Fibroblast of gingiva (primary cell): Measurements from ENCODE around the gene IGSF9.

Experiments used
- DNase-seq: peaks from one replicate; pipeline ENCODE4 v3.0.0-alpha.2; 2011; ENCODE audit warnings: low read depth

IGSF9 gene, protein sequence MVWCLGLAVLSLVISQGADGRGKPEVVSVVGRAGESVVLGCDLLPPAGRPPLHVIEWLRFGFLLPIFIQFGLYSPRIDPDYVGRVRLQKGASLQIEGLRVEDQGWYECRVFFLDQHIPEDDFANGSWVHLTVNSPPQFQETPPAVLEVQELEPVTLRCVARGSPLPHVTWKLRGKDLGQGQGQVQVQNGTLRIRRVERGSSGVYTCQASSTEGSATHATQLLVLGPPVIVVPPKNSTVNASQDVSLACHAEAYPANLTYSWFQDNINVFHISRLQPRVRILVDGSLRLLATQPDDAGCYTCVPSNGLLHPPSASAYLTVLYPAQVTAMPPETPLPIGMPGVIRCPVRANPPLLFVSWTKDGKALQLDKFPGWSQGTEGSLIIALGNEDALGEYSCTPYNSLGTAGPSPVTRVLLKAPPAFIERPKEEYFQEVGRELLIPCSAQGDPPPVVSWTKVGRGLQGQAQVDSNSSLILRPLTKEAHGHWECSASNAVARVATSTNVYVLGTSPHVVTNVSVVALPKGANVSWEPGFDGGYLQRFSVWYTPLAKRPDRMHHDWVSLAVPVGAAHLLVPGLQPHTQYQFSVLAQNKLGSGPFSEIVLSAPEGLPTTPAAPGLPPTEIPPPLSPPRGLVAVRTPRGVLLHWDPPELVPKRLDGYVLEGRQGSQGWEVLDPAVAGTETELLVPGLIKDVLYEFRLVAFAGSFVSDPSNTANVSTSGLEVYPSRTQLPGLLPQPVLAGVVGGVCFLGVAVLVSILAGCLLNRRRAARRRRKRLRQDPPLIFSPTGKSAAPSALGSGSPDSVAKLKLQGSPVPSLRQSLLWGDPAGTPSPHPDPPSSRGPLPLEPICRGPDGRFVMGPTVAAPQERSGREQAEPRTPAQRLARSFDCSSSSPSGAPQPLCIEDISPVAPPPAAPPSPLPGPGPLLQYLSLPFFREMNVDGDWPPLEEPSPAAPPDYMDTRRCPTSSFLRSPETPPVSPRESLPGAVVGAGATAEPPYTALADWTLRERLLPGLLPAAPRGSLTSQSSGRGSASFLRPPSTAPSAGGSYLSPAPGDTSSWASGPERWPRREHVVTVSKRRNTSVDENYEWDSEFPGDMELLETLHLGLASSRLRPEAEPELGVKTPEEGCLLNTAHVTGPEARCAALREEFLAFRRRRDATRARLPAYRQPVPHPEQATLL

DNA sequence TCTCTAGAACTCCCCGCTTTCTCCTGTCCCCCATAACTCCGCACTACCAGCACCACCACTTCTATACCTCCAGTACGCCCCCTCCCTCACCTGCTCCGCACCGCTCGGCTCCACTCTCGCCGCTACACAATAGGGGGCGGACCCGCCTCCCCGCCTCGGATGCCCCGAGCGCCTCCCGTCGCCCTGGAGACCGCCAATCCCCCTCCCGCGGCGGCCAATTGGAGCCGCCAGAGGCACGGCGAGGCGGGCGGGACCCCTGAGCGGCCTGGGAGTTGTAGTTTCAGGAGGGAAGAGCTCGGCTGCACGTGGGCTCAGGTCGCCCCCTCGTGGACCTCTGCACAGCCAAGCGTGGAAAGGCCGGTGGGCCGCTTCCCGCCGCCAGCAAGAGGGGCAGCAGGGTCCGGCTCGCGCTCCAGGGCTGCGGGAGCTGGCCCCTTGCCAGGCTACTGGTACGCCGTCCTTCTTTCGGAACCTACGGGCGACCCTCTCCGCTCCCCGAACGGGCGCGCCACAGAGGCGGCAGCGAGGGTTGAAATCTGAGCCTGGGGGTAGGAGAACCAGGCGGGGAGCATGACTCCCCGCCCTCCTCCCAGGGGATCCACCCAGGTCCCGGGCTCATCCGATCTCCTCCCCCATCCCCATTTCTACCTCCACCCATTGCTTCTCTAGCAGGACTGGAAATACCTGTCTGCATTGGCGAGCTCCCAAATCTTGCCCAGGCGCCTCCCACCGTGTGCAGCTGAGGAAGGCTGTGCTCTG, at the start of gene IGSF9:
TSS of gene IGSF9 (minus strand) at position 131 of the 759 bp plus-strand sequence. CDS start 2,159 bp downstream, outside the sequence.
- peak; percentile 19 for DNase-seq

DNA sequence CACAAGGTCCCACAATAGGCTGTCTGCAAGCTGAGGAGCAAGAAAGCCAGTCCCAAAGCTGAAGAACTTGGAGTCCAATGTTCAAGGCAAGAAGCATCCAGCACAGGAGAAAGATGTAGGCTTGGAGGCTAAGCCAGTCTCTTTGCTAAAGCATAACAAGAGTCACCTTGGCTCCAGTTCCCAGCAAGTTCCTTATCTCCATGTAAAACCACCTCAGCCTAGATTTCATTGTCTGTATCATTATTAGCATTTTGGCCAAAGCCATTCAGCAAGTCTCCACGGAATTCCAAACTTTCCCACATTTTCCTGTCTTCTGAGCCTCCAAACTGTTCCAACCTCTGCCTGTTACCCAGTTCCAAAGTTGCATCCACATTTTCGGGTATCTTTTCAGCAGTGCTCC, 49.5 kb upstream of the IGSF9 start:
- no peak for DNase-seq

DNA sequence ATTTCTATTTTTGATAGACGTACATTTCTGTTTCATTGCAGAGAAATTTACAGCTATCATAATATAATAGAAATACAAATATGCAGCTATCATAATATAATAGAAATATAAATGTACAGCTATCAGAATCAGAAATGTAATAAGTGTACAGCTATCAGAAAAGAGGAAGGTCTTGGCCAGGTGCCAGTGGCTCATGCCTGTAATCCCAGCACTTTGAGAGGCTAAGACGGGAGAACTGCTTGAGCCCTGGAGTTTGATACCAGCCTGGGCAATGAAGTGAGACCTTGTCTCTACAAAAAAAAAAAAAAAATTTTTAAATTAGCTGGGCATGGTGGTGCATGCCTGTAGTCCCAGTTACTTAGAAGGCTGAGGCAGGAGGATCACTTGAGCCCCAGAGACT, 48.5 kb upstream of the IGSF9 start:
- no peak for DNase-seq

DNA sequence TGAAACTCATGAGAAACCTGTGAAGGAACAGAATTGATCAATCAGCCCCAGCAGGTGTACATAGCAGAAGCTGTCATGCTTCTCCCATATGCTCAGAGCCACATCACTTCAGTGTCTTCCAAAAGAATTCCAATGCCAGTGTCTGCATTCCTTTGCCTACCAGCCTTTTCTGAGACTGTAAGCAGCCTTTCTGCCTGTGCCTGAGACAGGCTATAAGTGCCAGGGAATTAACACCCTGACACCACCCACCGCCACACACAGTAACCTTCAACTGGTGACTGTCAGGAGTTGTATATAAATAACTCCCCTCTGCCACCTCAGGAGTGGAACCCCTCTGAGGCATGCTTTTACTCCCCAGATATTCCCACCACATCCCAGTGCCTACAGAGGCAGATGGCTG, 46.7 kb upstream of the IGSF9 start:
- no peak for DNase-seq

DNA sequence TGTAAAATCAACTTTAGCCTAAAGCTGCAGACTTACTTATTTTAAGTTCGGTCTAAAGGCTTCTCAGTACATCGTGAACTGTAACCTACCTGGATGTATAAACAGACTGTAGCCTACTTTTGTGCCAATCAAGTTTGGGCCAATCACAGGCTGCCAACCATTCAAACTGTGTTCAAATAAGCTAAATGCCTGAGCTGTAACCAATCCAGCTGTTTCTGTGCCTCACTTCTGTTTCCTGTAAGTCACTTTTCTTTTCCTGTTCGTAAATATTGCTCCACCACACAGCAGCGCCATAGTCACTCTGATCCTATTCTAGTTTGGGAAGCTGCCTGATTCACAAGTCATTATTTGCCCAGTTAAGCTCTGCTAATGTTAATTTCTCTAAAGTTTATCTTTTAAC, 46.1 kb upstream of the IGSF9 start:
- DNase-seq = peak; percentile 46

DNA sequence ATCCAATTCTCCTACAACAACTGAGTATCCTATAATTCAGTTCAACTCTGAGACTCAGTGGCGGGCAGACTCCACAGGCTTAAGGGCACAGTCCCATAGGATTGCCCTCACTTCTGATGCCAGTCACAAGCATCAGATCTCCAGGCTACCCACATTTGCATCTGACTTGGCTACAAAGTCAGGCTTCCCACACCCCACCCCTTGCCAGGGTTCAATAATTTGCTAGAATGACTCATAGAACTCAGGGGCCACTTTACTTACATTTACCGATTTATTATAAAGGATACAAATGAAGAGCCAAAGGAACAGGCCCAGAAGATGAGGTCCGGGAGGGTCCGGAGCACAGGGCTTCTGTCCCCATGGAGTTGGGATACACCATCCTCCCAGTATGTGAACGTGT, 44.6 kb upstream of the IGSF9 start:
- DNase-seq = no peak

DNA sequence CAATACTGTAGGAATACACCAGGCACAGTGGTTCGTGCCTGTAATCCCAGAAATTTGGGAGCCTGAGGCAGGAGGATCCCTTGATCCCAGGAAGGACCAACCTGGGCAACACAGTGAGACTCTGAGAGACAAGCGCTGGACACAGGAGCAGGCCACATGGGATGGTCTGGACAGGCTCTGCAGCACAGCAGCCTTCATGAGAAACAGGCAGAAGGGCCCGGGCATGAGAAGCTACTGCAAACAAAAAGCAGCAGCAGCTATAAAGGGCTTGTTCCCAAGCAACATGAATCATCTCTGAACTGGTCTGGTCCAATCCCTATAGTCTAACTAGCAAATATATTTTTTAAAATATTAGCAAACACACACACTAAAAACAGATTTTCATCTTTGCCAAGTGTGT, 44.2 kb upstream of the IGSF9 start:
- DNase-seq = no peak

DNA sequence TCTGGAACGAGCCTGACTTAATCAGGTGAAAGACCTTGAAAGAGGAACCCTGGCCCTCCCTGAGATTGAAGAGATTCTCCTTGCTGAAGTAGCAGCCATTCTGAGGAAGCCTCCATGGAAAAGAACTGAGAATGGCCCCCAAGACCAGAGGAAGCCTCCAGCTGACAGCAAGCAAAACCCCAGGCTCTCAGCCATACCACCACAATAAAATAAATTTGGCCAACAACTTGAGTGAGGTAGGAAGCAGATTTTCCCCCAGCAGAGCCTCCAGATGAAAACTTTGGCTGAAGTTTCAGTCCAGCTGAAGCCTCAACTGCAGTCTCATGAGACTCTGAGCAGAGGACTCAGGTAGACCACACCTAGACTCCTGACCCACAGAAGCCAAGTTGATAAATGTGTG, 42.6 kb upstream of the IGSF9 start:
- no peak for DNase-seq

DNA sequence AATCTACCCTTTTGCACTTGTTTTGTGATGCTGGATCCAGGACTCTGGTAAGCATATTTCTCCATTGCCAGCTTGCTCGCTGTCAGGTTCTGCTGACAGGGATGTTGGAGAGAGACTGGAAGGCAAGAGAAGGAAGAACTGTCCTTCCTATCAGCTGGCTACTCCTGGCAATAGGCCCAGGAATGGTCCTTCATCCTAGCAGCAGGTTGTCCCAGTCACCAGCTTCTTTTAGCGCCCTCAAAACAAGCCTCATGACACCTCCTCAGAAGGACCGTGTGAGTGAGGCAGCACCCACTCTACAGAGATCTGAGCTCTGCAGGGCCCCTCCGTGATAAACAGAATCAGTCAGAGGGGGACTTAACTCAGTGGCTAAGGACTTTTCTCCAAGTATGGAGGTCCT, 41.8 kb upstream of the IGSF9 start:
- DNase-seq = no peak

DNA sequence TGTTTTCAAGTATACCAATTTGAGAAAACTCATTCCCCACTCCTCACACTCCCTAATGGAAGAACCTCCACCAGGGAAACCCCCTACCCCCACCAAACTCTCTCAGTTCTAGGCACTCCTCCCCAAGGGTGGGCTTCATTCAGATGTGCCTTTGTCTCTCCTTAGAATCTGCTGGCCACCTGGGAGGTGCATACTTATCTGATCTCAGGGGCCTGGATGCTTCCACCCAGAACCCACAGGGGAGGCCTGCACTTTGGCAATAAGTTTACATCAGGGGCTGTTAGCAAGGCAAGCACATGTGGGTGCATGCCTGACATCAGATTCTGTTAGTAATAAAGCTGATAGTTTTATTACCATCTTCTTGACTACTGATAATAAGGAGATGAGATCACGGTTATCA, 41.1 kb upstream of the IGSF9 start:
- no peak for DNase-seq

DNA sequence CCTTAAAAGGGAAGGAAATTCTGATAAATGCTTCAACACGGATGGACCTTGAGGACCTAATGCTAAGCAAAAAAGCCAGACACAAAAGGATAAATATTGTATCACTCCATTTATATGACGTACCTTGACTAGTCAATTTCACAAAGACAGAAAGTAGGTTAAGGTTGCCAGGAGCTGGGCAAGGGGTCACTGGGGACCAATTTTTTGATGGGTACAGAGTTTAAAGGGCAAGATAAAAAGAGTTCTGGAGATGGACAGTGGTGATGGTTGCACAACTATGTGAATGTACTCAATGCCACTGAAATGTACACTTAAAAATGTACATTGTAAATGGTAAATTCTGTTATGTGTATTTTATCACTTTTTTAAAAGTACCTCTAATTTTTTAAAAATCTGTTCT, 40.7 kb upstream of the IGSF9 start:
- no peak for DNase-seq

DNA sequence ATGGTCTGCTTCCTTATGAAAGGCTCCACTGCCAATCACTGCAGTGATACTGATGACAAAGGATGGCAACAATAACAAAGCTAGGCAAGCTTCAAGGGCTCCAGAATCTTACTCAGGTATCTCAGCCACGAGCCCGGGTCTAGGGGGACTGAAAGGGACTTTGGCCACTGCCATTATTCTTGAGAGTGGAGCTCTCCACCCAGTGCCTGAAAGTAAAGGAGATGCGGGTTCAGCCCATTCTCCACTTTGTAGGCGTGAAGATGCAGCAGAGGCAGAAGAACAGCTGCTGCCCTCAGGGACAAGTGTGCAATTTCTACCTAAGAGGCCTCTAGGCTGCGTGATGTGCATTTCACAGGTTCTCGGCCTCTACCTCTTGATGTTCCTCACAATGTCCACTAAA, 40.1 kb upstream of the IGSF9 start:
- DNase-seq = no peak

DNA sequence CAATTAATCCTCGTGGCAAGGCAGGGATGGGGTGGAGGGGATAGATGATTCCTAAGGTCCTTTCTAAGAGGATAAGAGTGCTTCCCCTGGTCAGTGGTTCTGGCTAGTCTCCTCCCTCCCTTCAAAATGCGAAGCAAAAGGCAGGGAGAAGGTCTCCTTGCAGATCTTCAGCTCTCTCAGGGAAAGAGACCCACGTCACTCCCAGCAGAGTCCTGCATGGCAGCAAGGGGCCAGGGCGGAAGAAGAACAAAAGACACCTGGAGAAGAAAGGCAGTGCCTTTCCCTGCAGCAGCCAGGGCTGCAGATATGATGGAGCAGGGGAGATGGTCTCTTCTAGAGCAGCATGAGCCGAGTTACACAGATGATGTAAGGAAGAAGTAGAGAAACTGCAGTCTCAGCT, 38.3 kb upstream of the IGSF9 start:
- no peak for DNase-seq

DNA sequence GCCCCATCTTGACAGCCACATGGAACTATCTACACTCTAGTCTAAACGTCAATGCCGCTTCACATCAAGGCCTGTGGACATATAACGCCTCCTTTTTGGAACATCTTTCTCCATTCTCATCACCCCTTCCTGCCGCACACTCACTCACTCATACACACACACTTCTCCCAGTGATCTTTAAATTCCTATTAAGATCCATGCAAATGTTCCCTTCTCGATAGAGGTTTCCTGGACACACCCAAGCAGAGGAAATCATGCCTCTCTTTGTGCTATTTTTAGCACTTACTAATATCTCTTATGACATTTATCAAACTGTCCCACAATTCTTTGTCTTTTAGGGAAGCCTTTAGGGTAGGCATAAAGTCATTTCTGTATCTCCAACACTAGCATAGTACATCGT, 36.9 kb upstream of the IGSF9 start:
- no peak for DNase-seq

DNA sequence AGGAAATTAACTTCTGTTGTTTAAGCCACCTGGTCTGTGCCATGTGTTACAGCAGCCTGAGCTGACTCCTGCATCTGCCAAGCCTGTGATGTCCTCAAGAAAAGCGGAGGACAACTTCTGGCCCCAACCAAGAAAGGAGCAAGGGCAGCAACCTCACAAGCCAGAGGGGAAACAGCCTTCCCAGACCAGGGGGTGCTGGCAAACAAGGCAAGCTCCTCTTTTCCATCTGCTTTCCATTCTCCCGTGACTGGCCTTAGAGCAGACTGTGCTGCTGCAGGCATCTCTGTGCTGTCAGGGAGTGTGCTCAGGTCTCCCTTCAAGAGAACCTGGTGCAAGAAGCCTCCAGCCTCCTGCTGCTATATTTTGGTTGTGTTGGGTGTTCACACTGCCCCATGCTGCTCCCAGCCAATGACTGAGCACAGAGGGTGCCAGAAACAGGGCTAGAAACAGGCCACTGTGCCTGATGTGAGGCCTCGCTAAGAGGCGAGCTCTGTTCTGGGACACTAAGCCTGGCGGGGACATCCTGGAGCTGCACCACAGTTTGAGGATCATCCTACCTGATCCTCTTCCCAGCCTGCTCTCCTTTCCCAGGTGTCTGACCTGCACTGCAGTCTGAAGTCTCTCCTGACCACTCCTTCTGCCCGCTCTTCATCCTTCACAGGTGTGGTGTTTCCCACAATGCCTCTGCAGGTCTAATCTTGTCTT, 36.1 kb upstream of the IGSF9 start:
- no peak for DNase-seq

DNA sequence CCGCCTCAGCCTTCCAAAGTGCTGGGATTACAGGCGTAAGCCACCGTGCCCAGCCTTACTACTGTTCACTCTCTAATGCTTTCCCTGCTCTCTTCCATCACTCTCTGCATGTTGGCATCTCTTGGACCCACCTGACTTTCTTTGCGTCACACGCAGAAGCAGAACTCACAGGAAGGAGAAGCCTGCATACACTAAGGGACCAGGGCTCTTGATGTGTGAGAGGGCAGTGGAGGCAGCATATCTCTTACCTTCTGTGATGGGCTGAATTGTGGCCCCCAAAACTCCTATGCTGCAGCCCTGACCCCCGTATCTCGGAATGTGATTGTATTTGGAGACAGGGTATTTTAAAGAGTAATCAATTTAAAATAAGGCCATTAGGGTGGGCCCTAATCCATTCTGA, 35.4 kb upstream of the IGSF9 start:
- no peak for DNase-seq

DNA sequence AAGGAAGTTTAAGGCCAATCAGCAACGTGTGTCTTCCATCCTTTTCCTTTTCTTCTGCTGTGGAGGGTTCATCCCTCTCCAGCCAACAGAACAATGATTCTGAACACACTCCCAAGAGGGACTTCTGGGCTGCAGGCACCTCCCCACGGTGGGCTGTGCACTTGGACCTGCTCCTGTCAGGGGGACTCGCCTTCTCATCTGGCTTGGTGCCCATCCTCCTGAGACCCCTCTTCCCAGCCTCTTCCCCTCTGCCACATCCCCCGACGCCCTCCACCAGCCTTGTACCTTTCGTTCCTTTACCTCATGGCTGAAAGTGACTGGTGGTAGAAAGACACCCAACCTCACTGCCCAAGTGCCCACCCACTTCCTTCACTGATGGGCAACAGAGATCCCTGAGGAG, 34.7 kb upstream of the IGSF9 start:
- DNase-seq = no peak

DNA sequence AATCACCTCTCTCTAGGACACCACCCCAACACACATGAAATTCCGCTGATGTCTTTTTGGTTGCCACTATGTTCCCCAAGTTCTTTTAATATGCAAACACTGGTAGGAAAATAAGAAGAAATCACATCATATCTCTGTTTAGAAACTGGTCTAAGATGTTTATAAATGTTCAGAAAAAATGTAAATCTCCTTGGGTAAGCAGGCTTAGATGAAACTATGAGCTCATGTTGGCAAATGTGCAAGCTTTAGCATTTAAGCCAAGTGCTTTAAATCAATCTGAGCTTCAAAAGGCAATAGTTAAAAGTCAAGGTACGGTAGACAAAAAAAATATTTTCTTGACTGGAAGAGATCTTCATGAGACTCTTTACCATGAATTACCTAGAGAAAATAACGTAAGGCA, 33.8 kb upstream of the IGSF9 start:
- no peak for DNase-seq

DNA sequence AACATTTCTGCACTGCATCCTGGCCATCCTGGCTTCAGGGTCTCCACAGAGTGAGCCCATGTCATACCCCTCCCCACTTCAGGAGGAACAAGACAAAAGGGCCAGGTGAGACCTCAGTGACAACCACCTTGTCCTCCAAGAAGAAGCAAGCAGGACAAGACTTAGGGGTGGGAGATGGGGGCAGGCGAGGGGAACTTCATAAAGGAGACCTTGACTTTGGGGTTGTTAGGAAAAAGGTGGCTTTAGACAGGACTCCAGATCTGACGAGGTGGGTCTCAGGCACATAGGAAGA, 32.6 kb upstream of the IGSF9 start:
- DNase-seq = no peak

DNA sequence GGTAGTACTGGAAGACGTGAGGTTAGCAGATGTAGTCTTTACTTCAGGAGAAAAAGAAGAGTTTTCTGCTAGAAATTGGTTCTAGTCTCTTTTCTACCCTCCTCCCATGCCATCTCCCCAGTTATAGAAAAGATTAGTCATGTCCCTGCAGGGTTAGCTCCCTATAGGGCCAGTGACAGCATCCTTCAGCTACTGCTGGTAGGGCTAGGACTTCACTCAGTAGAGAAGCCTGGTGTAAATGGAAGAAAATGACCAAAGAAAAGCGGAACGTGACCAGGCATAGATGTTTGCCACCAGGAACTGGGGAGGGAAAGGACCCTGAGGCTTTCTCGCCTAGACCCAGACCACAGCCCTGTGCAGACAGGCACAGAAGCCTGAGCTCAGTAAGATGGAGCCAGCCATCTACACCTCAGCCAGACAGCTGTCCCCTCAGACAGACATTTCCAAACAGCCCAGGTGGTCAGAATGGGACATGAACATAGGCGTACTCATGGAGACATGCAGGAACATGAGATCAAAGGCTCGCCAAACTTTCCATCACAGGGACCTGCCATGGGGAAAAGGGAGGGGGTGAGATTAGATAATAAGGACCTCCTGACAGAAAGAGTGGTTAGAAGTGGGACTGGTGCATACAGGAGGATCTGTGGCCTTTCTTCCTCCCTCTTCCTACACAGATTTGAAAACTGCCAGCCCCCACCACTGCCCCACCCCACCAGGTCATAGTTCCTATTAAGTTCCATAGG, 32.1 kb upstream of the IGSF9 start:
- DNase-seq = no peak
